Ishikawa (cell line): Measurements from ENCODE around the gene SCG3.

Source experiments
- CREB1 ChIP-seq: IDR thresholded peaks from 2 replicates; pipeline ENCODE4 v1.6.1; 2012; ENCODE audit warnings: low read depth
- EGR1 ChIP-seq: IDR thresholded peaks from 2 replicates; pipeline ENCODE4 v1.6.1; 2012
- RAD21 ChIP-seq: IDR thresholded peaks from 2 replicates; pipeline ENCODE4 v1.6.1; 2012; ENCODE audit warnings: low read depth
- TF ChIP-seq, protein P1 (sequence below): IDR thresholded peaks from 2 replicates; pipeline ENCODE4 v1.6.1; 2012; ENCODE audit warnings: low read depth, mild to moderate bottlenecking

DNA sequence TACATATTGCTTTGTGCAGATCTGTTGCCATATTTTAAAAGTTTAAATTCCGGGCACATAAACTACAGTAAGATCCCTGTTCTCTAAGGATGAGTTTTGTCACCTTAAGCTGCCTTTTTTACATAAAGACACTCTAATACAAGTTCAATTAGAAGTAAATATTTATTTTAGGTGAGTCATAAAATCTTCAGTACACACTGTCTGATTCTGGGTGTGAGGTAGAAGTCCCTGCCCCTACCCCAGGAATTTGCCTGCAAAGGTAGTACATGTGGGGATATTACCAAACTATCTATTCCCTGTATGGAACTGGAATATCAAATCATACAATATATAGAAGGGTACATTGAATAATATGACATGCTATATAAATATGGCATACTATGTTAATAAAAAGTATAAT lies 6.3 kb downstream of the SCG3 start:
- TF ChIP-seq RAD21 (no peak), CREB1 (no peak), EGR1 (no peak)
- TF ChIP-seq, protein P1, sequence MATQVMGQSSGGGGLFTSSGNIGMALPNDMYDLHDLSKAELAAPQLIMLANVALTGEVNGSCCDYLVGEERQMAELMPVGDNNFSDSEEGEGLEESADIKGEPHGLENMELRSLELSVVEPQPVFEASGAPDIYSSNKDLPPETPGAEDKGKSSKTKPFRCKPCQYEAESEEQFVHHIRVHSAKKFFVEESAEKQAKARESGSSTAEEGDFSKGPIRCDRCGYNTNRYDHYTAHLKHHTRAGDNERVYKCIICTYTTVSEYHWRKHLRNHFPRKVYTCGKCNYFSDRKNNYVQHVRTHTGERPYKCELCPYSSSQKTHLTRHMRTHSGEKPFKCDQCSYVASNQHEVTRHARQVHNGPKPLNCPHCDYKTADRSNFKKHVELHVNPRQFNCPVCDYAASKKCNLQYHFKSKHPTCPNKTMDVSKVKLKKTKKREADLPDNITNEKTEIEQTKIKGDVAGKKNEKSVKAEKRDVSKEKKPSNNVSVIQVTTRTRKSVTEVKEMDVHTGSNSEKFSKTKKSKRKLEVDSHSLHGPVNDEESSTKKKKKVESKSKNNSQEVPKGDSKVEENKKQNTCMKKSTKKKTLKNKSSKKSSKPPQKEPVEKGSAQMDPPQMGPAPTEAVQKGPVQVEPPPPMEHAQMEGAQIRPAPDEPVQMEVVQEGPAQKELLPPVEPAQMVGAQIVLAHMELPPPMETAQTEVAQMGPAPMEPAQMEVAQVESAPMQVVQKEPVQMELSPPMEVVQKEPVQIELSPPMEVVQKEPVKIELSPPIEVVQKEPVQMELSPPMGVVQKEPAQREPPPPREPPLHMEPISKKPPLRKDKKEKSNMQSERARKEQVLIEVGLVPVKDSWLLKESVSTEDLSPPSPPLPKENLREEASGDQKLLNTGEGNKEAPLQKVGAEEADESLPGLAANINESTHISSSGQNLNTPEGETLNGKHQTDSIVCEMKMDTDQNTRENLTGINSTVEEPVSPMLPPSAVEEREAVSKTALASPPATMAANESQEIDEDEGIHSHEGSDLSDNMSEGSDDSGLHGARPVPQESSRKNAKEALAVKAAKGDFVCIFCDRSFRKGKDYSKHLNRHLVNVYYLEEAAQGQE, result no peak
